Activated T-helper 1 cell treated with Interleukin-2 at 50 U/mL for 16 hours (primary cell): Measurements from ENCODE around the gene THUMPD2.
"Not testable (repeated sequence)": the region's sequence is repeated elsewhere in the genome, so short reads cannot be mapped to it uniquely, and the experiment has no call there.

ENCODE experiments used
- DNase-seq: peaks from one replicate; pipeline ENCODE4 v3.0.0-alpha.2; 2020; ENCODE audit warnings: low read depth

The THUMPD2 gene, protein sequence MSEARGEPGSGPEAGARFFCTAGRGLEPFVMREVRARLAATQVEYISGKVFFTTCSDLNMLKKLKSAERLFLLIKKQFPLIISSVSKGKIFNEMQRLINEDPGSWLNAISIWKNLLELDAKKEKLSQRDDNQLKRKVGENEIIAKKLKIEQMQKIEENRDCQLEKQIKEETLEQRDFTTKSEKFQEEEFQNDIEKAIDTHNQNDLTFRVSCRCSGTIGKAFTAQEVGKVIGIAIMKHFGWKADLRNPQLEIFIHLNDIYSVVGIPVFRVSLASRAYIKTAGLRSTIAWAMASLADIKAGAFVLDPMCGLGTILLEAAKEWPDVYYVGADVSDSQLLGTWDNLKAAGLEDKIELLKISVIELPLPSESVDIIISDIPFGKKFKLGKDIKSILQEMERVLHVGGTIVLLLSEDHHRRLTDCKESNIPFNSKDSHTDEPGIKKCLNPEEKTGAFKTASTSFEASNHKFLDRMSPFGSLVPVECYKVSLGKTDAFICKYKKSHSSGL

DNA sequence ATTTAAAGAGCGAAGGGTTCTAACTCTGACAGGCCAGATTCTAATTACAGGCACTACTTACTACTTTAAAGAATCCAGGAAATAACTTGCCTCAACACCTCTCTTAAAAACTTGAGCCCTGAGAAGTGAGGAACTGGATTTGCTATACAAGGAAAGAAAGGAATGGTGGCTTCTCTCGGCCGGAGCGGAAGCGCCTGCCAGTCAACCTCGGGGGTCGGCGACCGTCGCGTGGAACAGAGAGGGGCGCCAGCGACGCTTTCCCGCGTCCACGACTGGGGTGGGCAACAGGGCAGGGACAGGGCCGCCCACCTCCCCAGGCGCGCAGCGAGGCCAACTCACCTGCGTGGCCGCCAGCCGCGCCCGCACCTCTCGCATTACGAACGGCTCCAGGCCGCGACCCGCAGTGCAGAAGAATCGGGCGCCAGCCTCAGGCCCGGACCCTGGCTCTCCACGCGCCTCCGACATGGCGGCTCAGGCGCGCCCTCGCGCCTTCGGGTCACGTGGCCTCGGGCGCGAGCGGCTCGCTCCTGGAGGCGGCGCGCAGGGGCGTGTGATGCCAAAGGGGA, at the start of gene THUMPD2:
TSS of gene THUMPD2 (minus strand) at position 484 of the 566 bp plus-strand sequence. CDS start at position 465, 19 bp downstream.
- peak; percentile 43 for DNase-seq

DNA sequence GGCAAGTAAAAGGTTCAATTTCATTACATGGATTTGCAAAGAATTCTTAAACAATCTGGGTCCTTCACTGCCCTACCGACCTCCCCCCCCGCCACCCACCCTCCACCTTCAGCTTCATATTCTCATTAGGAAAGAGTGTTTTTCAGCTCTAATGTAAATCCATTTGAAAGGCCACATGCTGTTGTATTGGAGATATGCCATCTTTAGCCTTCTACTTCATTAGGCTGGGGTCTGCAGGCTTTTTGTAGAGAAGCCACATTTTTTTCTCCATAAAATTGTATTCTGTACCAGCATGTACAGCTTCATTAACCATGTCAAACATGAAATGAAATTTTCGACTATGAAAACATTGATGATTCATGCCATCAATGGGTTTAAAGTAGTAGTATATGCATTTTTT, 42.8 kb upstream of the THUMPD2 start:
- no peak for DNase-seq

DNA sequence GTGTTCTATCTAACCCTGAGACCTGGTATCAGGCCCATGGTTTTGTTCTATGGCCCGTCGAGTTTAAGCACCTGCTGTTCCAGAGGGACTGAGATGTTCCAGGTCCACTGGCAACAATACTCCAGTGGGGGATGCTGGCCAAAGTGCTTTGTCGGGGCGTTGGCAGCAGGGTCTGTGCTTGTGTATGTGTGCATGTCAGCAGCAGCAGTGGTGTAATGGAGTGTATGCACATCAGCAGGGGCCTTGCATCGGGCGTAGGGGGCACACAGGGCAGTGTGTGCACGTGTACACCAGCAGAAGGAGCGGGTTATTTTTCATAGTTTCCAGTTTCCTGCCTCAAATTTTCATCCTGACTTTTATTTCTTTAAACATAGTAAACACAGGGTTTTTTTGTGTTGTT, 37.8 kb upstream of the THUMPD2 start:
- DNase-seq: no peak

DNA sequence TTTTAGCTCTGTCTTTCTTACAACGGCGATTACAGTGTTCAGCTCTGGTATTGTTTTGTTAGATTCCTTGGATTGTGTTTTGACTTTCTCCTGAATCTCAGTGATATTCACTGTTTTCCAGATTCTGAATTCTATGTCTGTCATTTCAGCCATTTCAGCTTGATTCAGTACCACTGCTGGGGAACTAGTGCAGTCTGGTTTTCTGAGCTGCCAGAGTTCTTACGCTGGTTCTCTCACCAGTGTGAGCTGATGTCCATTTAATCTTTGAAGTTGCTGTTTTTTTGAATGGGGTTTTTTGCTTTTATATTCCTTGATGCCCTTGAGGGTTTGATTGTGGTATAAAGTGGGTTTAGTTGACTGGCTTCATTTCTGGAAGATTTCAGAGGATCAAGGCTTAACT, 37.4 kb upstream of the THUMPD2 start:
- no peak for DNase-seq

DNA sequence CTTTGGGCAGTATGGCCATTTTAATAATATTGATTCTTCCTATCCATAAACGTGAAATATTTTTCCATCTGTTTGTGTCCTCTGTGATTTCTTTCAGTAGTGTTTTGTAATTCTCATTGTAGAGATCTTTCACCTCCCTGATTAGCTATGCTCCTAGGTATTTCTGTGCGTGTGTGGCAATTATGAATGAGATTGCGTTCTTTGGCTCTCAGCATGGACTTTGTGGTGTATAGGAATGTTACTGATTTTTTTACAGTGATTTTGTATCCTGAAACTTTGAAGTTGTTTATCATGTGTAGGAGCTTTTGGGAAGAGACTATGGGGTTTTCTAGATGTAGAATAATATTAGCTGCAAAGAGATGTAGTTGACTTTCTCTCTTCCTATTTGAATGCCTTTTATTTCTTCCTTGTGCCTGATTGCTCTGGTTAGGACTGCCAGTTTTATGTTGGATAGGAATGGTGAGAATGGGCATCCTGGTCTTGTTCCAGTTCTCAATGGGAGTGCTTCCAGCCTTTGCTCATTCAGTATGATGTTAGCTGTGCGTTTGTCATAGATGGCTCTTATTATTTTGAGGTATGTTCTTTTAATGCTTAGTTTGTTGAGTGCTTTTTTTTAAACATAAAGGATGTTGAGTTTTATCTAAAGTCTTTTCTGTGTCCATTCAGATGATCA, 27.0 kb upstream of the THUMPD2 start:
- no peak for DNase-seq

DNA sequence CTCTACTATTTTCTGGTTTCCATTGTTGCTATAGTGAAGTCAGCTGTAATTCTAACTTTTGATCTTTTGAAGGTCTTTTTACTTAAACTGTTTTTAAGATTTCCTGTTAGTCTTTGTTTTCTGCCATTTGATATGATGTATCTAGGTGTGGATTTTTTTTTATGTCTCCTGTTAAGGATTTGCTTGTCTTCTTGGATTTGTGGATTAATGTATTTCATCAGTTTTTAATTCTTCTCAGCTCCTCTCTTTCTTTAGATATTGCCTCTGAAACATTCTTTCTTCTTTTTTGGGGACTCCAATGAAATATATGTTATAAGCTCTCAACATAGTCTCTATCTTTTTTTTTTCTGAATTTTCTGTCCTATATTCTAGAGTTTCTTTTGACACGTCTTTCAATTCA, 24.8 kb upstream of the THUMPD2 start:
- DNase-seq: no peak

DNA sequence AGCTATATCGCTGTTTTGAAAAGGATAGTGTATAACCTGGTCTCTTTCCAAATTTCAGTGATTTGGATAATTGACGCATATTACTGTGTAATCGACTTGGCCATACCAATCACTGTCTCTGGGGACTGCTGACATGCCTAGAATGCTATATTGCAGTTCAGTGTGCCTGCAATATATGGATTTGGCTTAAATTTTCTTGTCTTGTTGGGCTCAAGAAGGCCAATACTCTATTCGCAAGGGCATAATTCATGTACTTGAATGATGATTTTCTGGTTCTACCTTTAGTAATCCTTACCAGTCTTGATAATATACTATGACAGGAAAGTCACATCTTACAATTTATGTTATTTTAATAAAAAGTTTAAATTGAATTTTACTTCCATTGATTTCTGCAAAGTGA, 21.7 kb upstream of the THUMPD2 start:
- no peak for DNase-seq

DNA sequence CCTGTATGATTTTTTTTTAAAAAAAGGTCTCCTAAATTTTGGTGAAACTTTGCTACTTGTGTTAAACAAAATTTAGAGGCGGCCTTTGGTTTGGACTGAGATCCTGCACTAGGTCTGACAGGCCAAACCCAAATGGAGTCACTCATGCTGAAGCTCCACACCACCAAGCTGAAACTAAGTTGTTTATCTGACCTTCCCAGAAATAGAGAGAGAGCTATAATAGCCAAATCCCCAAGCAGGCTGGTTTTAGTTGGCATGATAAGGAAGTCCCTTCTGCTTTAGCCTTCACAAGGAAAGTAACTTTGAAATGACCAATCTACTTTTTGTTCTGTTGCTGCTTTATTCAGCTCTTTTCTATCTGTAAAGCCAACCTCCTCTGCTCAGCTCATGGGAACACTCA, 17.1 kb upstream of the THUMPD2 start:
- no peak for DNase-seq

DNA sequence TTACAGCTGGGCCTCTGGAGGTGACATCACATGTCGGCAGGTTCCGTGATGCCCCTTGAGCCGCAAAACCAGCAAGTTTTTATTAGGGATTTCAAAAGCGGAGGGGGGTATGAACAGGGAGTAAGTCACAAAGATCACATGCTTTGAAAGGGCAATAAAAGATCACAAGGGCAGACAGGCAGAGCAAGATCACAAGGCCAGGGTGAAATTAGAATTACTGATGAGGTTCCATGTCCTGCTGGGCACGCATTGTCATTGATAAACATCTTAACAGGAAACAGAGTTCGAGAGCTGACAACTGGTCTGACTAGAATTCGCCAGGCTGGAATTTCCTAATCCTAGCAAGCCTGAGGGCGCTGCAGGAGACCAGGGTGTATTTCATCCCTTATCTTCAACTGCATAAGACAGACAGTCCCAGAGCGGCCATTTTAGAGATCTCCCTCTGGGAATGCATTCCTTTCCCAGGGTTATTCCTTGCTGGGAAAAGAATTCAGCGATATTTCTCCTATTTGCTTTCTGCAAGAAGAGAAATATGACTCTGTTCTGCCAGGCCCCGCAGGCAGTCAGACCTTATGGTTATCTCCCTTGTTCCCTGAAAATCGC, 11.3 kb upstream of the THUMPD2 start:
- DNase-seq: not testable (repeated sequence)

DNA sequence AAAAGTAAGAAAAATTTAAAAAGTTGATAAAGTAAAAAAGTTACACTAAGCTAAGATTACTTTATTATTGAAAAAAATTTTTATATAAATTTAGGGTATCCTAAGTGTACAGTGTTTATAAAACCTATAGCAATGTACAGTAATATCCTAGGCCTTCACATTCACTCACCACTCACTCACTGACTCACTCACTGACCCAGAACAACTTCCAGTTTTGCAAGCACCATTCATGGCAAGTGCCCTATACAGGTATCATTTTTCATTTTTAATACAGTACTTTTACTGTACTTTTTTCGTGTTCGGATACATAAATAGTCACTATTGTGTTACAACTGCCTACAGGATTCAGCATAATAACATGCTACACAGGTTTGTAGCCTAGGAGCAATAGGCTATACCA, 8.9 kb upstream of the THUMPD2 start:
- DNase-seq: no peak

DNA sequence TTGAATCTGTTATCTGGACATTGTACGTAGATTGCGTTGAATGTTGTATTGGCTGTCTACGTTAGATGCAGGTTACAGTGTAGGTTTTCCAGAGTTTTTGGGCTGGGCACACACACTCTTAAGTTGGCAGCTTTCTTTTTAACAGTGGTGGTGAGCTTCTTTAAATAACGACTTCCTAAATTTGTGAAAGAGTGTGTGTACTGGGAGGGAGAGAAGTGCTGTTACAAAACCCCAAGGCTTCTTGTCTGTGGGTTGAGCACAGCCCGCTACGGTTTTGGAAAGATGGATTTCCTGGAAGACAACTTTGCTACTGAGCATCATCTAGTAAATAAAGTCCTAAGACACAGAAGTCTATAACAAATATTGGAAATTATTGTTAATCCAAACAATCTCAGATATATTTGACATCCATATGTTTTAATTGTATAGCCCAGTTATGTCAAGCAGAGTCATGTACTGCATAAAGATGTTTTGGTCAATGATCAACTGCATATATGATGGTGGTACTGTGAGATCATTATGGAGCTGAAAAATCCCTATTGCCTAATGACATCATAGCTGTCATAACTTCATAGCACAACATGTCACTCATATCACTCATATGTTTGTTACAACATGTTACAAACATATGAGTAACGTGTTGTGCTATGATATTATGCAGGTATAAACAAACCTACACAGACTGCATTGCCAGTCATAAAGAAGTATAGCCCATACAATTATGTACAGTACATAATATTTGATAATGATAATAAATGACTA, 7.9 kb upstream of the THUMPD2 start:
- DNase-seq: no peak

DNA sequence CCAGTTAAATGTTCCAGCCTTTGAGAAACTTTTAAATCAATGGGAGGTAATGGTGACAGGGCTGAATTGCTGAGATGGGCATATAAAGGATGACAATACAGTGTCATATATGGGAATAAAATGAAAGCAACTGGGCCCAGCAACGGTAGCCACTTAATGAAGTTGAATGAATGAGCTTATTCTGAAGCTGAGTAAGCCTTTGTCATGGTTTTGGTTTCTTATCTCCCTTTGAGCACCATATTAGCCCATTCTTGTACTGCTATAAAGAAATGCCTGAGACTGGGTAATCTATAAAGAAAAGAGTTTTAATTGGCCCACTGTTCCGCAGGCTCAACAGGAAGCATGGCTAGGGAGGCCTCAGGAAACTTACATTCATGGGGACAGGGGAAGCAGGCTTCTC, 3.5 kb upstream of the THUMPD2 start:
- no peak for DNase-seq

DNA sequence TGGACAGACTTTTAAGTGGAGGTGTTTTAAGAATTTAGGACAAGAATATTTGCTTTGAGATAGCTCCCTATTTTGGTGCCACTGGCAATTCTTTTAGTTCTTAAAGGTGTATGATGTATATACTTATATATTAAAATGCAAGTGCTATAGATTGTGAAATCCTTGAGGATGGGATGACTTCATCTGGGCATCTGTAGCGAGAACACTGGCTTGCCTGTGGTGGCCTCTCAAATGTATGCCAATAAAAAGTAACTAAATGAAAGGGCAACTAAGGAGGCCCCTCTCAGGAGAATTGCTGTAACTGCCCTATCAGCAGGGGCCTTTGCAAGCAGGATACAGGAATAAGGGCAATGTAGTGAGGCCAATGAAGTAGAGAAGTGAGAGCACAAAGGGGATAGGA, 2.6 kb upstream of the THUMPD2 start:
- DNase-seq: no peak

DNA sequence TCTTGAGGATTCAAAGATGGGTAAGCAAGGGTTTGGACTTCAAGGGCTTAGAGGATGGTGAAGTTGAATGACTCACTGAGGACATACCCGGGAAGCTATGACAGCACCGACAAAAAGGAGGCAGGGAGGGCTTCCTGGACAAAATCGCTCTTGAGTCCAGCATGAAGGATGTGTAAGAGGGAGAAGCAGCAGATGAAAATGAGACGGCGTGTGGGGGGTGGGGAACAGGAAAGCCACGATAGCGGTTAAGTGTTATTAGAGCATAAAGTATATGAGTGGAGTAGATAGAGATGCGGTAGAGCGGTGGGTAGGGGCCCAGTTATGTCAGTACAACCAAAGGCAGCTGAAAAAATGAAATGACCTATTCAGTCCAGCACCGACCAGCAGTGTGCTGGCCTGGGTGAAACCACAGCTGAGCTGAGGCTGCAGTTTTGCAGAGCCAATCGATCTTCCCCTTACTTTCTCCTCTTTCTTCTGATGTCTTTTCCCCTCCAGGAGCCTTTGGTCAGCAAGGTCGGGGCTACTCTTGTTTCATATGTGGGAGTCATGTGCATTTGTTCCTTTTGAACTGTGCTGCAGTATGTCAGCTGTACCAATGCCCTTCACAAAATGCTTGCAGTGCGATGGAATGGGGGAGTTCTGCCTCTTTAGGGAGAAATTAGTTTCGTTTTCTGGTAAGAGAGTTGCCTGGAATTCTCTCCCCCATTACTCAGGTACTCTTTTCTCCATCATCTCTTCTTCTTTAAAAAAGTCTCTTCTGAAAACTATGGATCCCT, 2.0 kb upstream of the THUMPD2 start:
- DNase-seq: no peak

DNA sequence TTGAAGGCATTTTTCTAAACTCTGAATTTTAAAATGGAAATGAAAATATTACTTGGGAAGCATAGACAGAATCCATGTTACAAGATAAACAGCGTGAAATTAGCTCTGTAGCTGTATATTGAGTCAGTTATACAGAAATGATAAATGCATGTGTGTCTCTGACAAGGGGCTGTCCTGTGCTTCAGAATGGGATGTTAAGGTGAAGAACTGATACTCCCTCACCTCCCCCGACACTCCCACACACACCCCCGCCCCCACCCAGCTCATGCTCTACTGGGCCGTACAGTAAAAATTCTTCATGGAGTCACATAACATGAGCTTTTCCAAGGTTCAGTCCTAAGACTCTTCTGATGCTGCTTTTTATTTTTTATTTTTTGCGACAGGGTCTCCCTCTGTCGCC, 869 bp upstream of the THUMPD2 start:
- DNase-seq: no peak

DNA sequence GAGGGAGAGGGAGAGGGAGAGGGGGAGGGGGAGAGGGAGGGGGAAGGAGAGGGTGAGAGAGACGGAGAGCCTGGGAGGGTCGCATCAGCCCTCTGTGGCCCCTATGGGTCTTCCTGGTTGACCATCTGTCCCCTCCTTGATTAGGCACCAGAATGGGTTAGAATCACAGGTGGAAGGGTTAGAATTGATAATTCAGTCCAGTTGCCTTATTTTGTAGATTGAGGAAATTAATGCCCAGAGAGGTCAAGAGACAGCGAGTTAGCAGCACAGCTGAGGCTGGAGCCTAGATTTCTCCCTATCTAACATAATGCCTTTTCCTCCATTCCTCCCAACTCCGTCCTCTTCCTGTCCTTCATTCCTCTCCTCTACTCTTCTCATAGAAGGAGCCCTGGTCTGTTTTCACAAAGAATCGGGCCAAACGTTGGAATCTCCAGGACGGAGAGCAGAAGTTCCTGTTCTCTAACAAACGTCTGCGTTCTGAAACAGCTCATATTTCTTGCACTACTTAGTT, 338 bp upstream of the THUMPD2 start:
- DNase-seq: no peak

DNA sequence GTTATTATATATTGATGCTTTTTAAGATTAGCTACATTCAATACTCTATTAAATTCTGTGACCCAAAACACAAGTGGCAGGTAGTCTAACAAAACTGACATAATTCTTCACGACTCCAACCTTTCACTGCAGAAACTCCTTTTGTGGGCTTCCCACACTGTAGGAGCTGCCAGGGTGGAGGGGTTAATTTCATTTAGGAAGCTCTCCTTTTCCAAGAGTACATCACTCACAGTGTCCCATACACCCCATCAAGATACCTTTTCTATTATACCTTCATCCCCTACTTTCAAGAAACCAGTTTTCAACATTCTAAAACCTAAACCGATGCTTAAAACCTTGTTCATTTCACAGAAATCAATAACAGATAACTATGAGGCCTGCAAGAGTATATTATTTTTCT, 825 bp downstream of the THUMPD2 start:
- DNase-seq: no peak

DNA sequence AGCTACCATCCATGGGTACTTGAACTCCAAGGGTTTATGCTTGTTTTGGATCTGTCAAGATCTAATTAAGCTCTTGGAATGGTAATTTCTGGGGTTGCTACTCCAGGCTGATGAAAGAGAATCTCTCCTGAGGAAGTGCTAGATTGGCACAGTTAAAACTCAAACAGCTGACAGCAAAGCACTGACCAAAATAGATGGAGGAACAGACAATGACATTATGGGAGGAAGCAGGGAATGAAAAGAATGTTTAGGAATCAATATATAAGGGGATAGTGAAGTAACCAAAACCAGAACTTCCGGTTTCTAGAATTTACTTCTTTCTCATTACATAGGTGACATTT, 6.3 kb downstream of the THUMPD2 start:
- DNase-seq: no peak

DNA sequence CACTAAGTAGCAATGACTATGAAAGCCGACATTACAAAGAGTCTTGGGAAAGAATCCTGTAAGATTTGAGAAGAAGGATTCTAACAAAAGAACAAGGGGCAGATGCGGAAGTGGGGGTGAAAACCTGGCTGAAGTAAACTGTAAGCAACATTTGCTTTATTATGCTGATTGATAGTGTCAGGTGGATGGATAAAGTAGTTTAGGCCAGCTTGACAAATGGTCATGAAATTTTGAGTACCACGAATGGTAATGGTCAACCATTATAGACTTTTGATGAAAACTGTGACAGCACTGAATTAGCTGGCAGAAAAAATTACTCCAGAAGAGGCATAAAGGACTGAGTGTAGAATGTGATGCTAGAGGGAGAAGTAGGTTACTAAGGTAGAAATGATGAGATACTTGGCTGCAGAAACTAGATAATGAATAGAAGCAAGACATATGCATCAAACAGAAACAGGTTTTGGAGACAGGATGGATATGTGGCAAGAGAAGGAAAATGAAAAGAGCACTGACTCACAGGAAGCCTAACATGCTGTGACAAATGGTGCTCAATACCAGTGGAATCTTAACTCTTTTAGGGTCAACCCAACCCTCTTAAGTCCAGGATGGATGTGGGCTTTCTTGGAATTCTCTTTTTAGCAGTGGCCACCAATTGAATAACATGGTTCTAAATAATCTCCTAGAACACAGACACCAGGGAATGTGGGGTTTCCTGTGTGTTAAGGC, 6.8 kb downstream of the THUMPD2 start:
- no peak for DNase-seq

DNA sequence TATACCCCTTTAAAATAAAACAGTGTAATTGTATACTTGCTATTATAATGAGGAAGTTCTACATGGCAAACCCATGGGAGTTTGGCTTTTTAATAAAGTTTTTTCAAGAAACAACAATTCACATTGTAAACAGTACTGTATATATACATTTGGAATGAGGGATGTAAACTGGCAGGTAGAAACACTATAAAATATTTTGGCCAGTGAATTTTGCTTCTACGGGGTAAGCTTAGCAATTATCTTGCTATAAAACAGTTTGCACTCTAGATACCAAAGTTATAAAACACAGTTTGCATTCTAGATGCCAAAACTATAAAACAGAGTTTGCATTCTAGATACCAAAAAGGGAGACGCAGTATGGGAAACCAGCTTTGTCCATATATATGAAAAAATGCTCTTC, 16.6 kb downstream of the THUMPD2 start:
- no peak for DNase-seq
